Activated T-cell treated with anti-CD3 and anti-CD28 coated beads for 48 hours (primary cell): ENCODE data around the gene GPR143.

Experiments used
- DNase-seq: peaks from one replicate; pipeline ENCODE4 v3.0.0-alpha.2; 2020; ENCODE audit warnings: low read depth

The GPR143 gene

GRCh38 chrX:9708086-9708485 is 57.6 kb downstream of the GPR143 start:
- no peak for DNase-seq

- DNase-seq, result no peak
These were observed 58.2 kb downstream of the GPR143 start for GRCh38 chrX:9707306-9708033.

GRCh38 chrX:9706421-9706820 is 59.2 kb downstream of the GPR143 start:
- no peak for DNase-seq

GRCh38 chrX:9704876-9705465 is 60.7 kb downstream of the GPR143 start:
- no peak for DNase-seq

GRCh38 chrX:9703406-9703805 is 62.2 kb downstream of the GPR143 start:
- no peak for DNase-seq

- DNase-seq, result no peak
These were observed 63.9 kb downstream of the GPR143 start for GRCh38 chrX:9701790-9702189.

GRCh38 chrX:9700555-9700954 is 65.1 kb downstream of the GPR143 start:
- no peak for DNase-seq

- DNase-seq, result no peak
These were observed 67.1 kb downstream of the GPR143 start for GRCh38 chrX:9698576-9698975.

- no peak for DNase-seq
These were observed 72.2 kb downstream of the GPR143 start for GRCh38 chrX:9693307-9694001.

GRCh38 chrX:9690046-9690445 is 75.6 kb downstream of the GPR143 start:
- no peak for DNase-seq

GRCh38 chrX:9688833-9689232 is 76.8 kb downstream of the GPR143 start:
- DNase-seq, result no peak

- DNase-seq, result no peak
These were observed 77.7 kb downstream of the GPR143 start for GRCh38 chrX:9687899-9688298.

GRCh38 chrX:9683350-9683749 is 82.3 kb downstream of the GPR143 start:
- DNase-seq, result no peak

- no peak for DNase-seq
These were observed 82.8 kb downstream of the GPR143 start for GRCh38 chrX:9682861-9683260.

GRCh38 chrX:9682456-9682855 is 83.2 kb downstream of the GPR143 start:
- no peak for DNase-seq

- no peak for DNase-seq
These were observed 84.2 kb downstream of the GPR143 start for GRCh38 chrX:9681422-9681821.

- no peak for DNase-seq
These were observed 84.6 kb downstream of the GPR143 start for GRCh38 chrX:9681011-9681410.

GRCh38 chrX:9678215-9678965 is 87.3 kb downstream of the GPR143 start:
- DNase-seq, result no peak

GRCh38 chrX:9677098-9677739 is 88.4 kb downstream of the GPR143 start:
- DNase-seq, result no peak

- no peak for DNase-seq
These were observed 88.9 kb downstream of the GPR143 start for GRCh38 chrX:9676738-9677097.

GRCh38 chrX:9676306-9676705 is 89.3 kb downstream of the GPR143 start:
- no peak for DNase-seq
